GM12874 (cell line): ENCODE measurements around the gene EYA2.

Experiments
- CTCF ChIP-seq: IDR thresholded peaks from 2 replicates; pipeline ENCODE4 v1.5.1; 2011; ENCODE audit warnings: low read depth, mild to moderate bottlenecking, control low read depth, low read length, moderate library complexity; ENCODE audit not compliant: insufficient read depth

Gene EYA2

GRCh38 chr20:46963196-46963529 lies 68.5 kb downstream of the EYA2 start:
- no peak for TF ChIP-seq CTCF

- TF ChIP-seq CTCF = no peak
Observed at GRCh38 chr20:46963758-46964617, 69.3 kb downstream of the EYA2 start.

GRCh38 chr20:46964618-46965455 lies 70.2 kb downstream of the EYA2 start:
- TF ChIP-seq CTCF = no peak

GRCh38 chr20:46965477-46965876 lies 70.8 kb downstream of the EYA2 start:
- no peak for TF ChIP-seq CTCF

- no peak for TF ChIP-seq CTCF
Observed at GRCh38 chr20:46967646-46968045, 73.0 kb downstream of the EYA2 start.

GRCh38 chr20:46970937-46971630 lies 76.4 kb downstream of the EYA2 start:
- TF ChIP-seq CTCF = no peak

GRCh38 chr20:46973766-46974165 lies 79.1 kb downstream of the EYA2 start:
- TF ChIP-seq CTCF = no peak
